GM12873 (cell line): ENCODE results near the gene ARHGAP21.

Source experiments
- TF ChIP-seq, protein P1 (sequence below): IDR thresholded peaks from 2 replicates; pipeline ENCODE4 v1.5.1; 2012; ENCODE audit warnings: low read depth, mild to moderate bottlenecking, moderate library complexity, low read length, control low read depth; ENCODE audit not compliant: insufficient read depth; ENCODE audit errors: missing control alignments

The ARHGAP21 gene

DNA sequence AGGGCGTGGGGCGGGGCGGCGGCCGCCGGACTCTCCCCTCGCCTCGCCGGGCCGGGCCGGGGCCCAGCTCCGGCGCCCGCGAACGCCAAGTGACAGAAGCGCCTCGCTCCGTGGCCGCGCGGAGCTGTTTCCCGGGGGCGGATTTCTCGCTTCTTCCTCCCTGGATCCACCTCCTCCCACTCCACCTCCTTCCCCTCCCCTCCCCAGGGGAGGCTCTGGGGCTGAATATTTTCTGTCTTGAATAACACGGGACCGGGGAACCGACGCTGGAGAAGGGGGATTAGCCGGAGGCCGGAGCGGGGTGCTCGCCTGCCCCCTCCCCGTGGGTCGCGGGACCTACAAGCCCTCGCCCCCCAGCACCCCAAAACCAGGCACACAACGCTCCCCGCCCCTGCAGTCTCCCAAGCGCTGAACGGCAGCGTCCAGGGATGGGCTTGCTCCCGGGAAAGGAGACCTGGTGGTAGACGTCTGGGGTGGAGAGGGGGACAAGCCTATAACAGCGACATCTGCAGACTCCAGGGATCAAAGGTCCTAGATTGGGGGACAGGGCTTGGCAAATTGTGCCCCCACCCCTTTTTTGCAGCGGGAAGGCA lies at the start of gene ARHGAP21:
Gene ARHGAP21, minus strand, starts transcription at position 100 of the 593 bp plus-strand sequence. CDS start 1,988 bp downstream, outside the sequence.
- TF ChIP-seq, protein P1, sequence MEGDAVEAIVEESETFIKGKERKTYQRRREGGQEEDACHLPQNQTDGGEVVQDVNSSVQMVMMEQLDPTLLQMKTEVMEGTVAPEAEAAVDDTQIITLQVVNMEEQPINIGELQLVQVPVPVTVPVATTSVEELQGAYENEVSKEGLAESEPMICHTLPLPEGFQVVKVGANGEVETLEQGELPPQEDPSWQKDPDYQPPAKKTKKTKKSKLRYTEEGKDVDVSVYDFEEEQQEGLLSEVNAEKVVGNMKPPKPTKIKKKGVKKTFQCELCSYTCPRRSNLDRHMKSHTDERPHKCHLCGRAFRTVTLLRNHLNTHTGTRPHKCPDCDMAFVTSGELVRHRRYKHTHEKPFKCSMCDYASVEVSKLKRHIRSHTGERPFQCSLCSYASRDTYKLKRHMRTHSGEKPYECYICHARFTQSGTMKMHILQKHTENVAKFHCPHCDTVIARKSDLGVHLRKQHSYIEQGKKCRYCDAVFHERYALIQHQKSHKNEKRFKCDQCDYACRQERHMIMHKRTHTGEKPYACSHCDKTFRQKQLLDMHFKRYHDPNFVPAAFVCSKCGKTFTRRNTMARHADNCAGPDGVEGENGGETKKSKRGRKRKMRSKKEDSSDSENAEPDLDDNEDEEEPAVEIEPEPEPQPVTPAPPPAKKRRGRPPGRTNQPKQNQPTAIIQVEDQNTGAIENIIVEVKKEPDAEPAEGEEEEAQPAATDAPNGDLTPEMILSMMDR: peak; percentile 30

DNA sequence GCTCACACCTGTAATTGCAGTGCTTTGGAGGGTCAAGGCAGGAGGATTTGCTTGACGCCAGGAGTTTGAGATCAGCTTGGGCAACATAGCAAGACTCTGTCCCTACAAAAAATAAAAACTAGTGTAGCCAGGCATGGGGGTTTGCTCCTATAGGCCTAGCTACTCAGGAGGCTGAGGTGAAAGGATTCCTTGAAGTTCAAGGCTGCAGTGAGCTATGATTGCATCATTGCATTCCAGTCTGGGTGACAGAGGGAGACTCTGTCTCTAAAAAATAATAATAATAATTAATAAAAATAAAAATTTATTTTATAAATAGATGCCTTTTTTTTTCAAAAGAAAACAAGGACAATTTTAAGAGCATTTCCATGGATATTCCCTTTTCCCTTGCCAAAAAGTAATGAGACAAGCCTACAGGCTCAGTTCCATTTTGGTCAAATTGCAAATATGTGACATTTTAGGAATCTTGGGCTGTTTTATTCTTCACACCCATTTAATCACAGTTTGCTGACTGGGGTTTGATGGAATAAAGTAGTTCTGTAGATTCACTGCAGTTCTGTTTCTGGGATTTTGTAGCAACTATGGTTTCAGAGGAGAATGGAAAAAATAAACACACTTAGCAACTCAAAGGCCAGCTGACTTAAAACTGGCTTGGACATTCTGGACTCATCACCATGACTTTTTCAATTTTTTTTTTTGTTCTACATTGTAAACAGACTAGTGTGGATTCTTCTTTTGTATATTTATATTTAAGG lies 48.4 kb upstream of the ARHGAP21 start:
- TF ChIP-seq, protein P1: no peak

DNA sequence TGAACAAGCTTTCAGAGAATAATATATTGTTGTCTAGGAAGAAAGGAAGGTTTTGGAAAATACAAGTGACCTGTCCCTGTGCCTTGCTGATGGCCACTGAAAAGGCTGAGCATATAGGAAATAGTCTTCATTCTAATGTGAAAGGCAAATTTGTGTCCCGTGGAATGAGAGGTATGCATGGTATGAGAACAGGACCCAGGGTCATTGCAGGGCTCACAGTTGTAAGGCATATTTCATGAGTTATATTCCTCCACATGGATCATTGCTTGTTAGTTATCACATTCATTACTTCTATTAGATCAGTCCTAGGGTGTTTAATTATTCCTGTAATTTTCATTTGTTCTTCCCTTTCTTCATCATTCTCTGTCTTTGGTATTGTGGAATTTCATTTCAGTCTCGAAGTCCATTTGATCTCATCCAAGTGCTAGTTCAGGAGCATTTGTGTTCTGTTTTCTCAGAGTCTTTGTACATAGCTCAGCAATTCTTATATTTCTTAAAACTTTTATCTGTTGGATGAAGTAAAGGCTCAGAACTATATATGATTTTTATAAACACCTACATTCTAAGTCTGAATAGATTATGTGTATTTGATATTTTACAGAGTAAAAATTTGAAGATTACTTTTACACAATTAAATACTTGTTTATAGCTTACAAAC lies 39.4 kb upstream of the ARHGAP21 start:
- TF ChIP-seq, protein P1: no peak

DNA sequence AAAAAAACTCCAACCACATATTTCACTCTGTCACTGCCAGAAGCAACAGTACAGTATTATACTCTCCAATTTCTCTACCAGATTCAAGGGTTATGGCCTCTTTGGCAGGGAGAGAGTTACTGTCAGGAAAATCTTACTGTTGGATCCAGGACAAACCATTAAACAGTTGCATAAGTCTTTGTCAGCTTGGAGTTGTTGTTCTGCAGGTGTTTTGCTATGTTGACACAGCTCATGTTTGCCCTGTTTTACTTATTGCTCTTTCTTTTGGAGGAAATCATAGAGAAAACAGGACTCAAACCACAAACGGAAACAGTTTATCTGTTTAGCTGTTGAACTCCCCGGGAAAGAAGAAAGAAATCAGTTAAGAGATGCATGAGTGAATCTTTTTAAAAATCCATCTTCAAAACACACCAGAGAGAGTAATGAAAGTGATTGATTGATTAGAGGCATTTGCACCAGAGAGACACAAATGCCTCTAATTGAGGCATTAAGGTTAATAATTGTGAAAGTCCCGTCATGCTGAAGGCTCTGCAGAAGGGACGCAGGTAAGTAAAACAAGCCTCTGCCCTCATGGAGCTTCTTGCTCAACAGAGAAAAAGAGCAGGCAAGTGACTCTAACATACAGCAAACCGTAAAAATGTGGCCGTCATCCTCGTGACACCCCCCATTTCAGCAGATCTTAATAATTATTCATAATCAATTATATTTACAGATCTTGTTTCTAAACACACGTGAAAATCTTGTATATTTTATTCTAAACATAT lies 38.7 kb upstream of the ARHGAP21 start:
- TF ChIP-seq, protein P1: no peak

DNA sequence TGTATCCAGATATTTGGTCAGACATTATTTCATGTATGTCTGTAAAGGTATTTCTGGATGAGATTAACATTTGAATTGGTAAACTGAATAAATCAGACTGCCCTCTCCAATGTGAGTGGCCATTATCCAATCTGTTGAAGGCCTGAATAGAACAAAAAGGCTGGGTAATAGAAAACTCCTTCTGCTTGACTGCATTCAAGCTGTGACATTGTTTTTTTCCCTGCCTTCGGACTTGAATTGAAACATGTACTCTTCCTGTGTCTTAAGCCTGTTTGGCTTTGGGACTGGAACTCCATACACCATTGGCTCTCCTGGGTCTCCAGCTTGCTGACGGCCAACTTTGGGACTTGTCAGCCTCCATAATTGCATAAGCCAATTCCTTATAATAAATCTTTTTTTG lies 36.0 kb upstream of the ARHGAP21 start:
- TF ChIP-seq, protein P1: no peak

DNA sequence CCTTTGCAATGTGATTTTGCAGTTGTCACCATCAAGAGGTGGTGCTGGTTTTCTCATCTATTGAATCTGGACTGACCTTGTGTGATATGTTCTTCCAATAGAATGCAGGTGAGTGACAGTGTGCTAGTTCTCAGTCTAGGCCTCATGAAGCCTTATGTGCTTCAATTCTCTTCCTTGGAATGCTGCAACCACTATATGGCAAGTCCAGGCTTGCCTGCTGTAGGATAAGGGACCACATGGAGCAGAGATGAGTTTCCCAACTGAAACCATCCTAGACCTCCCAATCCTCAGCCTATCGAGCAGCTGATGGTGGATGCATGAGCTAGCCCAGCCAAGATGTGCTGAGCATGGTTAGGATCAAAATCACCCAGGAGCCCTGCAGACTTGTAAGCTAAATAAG lies 32.6 kb upstream of the ARHGAP21 start:
- TF ChIP-seq, protein P1: no peak

DNA sequence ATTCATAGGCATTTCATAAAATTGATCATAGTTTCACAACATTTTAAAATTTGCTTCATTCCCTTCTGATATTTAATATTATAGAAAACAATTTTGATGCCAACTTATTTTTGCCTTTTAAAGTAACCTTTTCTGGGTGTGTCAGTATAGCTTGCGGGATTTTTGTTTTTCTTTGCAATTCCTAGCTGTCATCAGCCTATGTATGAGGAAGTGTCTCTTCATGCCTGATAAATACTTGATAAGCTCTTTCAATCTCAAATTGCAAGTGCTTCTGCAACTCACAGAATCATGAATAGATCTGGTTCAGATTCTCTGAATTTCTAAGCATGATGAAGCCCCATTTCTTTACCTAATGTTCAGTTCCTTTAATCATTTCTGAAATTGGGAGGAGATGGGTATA lies 28.0 kb upstream of the ARHGAP21 start:
- TF ChIP-seq, protein P1: no peak
